DMS 273 (cell line): ENCODE measurements around the gene IER3.
A peak's percentile ranks its signal among the peaks of the same experiment; 100 is the strongest.

Experiments used
- DNase-seq: peaks from one replicate; lab custom pipeline; 2025; ENCODE audit not compliant: unreplicated experiment; lab: John Stamatoyannopoulos, UW

The IER3 gene

DNA sequence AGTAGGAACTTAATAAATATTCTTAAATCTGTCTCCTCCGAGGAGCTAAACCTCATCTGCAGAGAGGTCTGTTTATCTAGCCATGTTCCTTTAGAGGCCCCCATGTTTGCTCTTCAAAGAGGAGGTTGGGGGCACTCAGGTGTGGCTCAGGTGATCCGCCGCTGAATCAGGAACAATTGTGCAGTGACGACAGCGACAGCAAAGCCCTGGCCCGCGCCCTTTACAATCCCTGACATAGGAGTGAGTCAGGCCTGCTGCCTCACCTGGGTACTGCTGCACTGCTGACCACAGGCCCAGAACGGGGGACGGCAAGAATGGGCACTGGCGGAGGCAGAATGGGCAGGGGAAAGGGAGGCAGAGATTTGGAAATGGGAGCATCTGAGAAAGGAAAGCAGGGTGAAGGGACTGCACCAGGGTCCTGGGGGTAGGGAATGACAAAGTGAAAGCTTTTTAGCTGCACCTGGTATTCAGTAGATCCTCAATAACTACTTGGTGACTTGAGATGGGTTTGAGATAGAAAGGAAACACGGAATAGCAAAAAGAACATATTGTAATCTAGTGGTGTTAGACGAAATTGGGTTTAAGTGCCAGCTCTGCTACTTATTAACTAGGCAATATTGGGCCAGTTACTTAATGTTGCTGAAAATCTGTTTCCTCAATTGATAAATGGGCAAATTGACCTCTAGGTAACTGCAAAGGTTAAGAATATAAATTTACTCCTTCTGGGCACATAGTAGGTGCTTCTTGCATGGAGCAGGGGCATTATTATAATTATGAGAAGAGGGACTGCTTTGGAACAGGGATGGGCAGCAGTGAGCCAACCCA lies 5.4 kb upstream of the IER3 start:
- DNase-seq: no peak

DNA sequence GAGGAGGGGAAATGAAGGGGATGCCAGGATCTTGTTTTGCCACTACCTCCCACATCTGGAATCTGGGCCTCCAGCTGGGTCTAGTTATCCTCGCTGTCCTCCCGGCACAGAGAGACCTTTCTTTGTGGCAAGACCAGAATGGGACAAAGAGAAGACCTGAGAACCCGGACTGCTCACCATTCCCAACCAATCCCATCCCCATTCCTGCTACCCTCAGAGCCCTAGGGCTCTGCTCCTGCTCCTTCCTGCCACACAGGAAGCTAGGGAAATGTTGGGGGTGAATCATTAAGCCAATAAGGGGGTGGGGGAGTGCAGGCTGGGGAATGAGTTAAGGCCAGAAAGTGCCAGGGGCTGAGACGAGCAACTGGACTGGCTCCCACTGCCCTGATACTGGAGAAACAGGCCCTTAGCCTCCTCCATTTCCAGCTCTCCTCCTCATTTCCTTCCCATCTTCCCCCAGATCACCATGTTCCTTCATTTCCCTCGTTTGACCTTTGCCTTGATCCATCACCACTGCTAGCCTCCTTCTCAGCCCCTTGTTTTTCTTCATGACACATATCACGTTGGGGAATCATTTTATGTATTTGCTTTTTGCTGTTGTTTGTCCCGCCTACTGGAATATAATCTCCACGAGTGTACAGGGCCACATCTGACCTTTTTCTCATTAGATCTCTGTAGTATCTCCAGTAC lies 4.6 kb upstream of the IER3 start:
- DNase-seq: no peak

DNA sequence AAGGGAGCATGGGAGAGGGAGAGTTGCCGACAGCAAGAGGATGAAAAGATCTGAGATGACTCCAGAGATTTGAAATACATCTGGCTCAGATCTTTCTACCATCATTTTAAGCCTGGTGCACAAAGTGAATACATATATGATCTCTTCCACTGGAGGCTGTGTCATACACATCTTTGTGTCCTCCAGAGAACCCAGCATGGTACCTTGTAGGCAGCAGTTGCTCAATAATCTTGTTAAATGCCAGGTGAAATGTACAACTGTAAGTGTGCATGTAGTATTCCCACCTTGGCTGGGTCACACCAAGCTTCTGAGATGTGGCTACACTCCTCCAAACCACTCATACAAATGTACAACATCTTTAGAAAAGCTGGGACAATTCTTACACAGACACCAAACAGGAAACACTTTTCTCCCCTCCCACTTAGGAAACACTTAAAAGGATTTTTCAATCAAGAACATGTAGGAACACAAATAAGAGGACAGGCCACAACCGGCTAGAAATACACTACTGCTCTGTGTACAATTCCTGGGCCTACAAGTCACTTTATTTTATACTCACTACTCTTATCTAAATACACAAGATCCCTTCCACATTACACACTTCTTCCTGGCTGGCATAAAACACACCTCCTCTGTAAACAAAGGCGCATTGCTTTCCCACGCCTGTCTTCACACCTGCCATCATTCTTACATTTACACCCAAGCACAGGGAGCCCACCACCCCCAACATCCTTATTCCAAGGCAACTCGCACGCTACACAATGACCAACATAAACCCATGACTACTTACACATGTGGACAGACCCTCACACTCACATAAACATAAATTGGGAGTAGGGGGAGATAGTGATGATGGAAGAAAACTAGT lies 3.8 kb upstream of the IER3 start:
- no peak for DNase-seq

DNA sequence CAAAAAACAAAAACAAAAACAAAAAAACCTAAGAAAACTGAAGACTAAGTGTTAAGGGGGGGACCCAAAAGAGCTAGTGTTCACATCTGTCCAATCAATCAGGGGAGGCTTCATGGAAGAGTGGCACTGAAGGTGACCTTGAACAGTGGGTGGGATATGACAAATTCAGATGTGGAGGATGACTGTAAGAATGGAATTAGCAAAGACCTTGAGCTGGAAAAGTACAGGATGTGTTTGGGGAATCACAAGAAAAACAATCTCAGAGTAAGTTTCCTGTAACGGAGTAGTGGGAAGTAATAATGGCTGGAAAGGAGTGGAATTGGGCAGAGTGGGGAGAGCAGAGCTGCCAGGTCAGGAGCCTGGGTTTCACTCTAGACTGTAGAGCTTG lies 2.9 kb upstream of the IER3 start:
- DNase-seq: no peak

DNA sequence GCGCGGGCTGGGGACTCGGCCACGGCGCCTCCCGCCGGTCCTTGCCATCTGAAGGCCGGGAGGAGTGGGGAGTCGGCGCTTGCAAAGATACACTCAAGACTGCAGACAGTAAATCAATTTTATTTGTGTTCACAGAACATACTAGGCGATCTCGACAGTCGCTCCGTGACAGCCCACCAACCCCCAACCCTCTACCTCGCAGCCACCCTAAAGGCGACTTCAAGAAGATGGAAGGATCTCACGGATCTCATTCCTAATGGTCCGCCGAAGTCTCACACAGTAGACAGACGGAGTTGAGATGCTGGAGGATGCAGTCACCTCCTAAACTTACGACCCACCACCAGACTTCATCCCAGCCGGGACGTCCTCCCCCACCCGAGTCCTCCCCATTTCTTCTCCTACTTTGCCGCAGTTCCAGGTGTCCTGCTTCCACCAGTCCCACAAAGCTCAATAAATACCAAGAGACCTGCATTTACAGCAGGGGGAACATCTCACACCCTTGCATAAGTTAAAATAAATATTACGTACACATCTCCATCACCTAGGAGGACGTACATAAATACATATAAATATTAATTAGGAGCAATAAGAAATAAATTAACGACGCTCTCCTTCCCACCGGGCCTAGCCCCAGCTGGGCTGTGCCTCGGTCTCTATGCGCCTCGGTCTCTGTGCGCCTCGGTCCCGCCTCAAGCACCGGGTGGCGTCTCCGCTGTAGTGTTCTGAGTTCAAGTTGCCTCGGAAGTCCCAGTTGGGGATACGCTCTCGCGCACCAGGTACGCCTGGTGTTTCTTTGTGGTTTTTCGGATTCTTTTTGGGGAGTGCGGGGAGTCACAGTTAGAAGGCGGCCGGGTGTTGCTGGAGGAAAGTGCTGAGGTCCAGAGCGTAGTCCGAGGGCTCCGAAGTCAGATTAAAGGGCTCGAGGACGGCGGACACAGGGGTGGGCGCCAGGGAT lies 971 bp downstream of the IER3 start:
- DNase-seq: peak; percentile 65

DNA sequence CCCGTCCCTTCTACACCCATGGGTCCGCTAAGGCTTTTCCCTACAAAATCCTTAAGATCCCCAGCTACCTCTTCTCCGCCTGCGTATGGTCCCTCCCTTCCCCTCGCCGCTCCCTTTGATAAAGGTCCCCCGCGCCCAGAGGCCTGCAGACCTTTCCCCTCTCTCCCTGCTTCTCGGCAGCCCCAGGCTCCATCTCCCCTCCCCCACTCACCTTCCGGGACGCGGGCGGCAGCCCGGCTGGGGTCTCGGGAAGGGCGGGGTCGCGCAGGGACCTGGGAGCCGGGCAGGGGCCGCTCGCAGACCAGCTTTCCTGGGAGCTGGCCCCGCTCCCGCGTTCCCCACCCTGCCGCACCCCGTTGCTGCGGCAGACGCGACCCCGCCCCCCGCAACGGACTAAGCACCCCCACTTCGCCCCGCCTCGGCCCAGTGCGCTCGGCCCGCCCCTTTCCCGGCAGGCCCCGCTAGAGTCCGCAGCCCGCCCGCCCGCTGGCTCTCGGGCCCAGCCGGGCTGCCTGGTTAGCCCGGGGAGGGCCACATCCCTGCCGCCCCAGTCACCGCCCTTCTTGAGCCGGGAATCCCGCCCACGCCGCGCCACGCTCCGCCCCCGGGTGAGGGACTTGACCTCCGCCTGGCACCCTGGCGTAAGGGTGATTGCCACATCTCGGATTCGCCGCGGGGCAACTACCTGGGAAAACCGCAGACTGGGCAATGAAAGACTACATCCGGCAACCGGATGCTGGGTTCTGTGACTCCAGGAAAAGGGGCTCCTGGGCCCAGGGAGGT lies 1.8 kb downstream of the IER3 start, which contains the start of gene FLOT1:
TSS of gene FLOT1 (minus strand) at position 372 of the 783 bp plus-strand sequence. CDS start 498 bp downstream, outside the sequence.
- DNase-seq: peak; percentile 95

DNA sequence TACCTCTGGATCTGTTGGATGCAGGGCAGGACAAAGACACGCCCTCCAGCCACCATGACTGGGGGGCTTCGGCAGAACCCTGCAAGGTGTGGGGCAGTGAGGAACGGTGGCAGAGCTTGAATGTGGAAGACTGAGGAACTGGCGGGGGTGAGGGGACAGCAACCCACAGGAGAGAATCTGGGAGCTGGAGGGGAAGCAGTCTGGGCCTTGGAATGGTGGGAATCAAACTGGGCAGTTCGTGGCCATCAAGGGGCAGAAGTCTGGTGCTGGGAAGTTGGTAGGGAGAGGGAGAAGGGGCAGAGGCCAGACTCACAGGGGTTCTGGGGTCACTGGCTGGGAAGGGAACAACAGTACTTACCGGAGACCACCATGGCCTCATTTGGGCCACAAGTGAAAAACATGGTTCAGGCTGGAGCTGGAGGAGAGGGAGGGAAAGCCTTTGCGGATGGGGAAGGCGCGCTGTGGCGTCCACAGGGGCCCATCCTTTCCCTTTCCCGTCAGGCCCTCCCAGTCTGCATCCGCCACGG lies 2.5 kb downstream of the IER3 start:
- DNase-seq: no peak

DNA sequence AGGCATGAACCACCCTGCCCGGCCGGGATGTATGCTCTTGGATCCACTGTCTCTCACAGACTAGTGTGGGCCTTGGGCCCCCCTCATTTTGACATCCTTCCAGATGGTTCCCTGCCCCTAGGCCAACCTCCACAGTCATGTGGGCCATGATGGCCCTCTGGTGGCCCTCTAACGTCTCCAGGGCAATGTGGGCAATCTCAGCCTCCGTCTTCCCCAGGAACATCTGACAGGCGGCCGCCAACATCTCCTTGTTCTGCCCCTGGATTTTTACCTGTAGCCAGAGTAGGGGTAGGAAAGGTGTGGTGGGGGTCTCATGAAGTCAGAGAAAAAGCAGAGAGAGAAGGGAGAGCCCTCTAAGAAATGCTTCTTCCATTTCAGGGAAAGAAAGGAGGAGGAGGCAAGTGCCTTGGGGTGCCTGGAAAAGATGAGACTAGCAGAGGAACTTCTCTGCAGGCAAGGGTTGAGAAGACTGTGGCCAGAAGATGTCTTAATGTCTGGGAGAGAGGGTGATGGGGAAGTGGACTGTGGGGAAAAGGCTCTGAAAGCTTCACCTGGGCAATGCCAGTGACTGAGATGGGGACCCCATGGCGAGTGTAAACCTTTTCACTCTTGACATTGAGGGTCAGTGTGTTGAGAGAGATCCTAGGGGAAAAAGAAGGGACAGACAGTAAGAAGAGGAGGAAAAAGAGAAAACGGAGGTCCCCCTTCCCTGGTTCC lies 3.1 kb downstream of the IER3 start:
- DNase-seq: no peak

DNA sequence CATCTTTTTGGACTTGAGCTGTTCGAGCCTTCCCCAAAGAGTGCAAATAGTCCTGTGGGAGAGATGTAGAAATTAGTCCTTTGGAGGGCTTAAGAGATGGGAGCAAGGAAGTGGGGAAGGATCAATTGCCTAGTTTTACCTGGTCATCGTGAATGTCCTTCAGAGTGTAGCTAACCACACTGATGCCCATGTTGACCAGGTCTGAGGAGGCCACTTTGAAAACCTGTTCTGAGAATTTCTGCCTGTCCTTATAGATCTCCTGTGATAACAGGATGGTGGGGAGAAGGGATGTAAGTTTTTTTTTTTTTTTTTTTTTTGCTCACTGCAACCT lies 3.8 kb downstream of the IER3 start:
- DNase-seq: no peak

DNA sequence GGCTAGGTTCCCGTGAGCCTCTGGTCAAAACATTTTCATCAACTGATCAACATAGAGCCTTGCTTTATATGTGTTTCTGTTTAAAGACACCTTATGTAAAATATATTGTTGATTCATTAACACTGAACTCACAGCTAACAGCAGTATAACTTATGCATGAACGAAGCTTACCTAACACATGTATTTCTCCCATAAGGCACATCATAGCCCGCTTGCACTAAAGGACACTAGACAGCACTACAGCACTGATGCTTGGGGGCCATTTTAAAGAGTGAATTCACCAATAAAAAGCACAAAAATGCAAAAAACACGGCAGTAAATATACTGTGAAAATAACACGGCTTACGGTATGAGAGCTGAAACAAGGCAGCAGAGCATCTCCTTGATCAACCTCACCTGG lies 5.8 kb downstream of the IER3 start:
- no peak for DNase-seq

DNA sequence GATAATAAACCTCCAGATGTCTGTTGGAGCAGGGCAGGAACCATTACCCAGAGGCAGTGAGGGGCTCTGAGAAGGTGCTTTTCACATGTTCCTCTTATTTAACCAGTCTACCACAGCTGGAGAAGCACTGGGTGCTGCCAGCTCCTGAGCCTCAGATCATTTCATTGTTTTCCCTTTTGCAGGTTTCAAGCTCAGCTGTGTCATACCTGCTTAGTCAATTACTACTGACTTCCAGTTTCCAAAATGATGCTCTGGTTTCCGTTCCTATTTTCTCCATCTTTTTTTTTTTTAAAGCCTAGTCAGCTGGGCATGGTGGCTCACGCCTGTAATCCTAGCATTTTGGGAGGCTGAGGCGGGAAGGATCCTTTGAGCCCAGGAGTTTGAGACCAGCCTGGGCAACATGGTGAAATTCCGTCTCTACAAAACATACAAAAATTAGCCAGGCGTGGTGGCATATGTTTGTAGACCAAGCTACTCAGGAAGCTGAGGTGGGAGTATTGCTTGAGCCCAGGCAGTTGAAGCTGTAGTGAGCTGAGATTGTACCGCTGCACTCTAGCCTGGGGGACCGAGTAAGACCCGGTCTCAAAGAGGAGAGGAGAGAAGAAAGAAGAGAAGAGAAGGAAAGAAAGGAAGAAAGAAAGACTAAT lies 8.6 kb downstream of the IER3 start:
- no peak for DNase-seq

DNA sequence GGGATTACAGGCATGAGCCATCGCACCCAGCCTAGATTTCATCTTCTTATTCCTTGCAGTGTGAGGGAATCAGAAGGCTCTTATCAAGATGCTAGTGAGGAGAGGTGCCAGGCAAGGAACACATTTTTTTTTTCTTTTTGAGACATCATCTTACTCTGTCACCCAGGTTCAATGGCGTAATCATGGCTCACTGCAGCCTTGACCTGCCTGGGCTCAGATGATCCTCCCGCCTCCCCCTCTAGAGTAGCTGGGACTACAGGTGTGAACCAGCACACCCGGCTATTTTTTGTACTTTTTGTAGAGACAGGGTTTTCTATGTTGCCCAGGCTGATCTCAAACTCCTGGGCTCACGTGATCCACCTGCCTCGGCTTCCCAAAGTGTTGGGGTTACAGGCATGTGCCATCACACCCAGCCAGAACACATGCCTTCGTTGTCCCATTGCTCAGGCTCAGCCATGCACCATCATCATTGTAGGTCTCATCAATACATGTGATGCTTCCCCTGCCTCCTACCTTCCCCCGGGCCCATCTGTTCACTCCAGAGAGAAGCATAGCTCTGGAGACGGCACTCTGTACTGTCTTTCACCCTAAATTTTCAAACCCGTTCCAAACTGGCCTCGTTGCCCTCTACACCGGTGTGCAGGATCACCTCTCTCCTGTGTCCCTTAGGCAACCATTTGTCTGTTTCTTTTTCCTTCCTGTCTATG lies 12.0 kb downstream of the IER3 start:
- DNase-seq: no peak

DNA sequence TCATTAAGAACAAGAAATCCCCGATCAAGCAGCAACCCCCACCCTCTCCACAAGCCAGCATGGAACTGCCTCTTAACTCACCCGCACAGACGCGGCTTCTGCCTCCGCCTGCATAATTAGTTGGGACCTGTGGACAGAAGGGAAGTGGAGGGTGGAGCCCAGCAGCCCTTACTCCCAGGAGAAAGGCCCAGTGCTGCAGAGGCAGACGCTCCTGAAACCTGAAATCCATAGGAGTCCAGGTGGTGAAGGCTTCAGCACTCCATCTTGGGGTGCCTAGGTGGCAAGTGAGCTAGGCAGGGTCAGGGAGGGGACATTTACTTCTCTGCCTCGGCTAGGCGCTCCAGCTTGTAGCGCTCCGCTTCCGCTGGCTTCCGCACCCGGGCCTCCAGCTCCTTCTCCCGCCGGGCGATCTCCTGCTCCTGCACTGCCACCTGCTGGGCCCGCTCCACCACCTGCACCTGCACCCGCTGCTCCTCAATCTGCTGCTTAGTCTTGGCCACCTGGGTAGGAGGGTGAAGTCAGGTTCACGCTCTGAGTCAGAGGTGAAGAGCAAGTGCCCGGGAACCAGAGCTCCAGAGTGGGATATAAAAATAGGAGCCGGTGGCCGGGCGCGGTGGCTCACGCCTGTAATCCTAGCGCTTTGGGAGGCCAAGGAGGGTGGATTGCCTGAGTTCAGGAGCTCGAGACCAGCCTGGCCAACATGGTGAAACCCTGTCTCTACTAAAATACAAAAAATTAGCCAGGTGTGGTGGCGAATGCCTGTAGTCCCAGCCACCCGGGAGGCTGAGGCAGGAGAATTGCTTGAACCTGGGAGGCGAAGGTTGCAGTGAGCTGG lies 13.5 kb downstream of the IER3 start:
- DNase-seq: peak; percentile 92

DNA sequence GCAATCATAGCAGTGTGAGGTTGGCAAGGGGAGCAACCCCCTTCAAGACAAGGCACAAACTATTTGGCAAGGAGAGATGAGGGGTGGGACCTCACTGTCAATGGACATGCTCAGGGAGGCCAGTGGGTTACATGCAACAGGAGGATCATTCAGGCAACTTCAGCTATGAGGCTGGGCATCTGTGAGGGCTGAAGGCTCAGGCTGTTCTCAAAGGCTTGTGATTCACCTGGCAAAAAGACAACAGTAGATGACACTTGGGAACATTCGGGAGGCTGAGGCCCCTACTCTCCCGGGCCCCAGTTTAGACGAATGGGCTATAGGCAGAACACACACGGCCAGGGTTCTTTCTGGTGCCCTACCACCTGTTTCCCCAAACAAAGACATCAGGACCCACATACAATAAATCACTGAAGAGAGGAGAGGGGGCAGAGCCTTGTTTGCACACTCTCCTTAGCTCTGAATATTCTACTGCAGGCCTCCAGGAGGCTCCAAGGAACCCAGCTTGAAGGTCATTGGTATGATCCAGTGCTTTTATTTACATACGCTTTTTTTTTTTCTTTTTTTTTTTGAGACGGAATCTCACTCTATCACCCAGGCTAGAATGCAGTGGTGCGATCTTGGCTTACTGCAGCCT lies 16.3 kb downstream of the IER3 start:
- peak; percentile 56 for DNase-seq

DNA sequence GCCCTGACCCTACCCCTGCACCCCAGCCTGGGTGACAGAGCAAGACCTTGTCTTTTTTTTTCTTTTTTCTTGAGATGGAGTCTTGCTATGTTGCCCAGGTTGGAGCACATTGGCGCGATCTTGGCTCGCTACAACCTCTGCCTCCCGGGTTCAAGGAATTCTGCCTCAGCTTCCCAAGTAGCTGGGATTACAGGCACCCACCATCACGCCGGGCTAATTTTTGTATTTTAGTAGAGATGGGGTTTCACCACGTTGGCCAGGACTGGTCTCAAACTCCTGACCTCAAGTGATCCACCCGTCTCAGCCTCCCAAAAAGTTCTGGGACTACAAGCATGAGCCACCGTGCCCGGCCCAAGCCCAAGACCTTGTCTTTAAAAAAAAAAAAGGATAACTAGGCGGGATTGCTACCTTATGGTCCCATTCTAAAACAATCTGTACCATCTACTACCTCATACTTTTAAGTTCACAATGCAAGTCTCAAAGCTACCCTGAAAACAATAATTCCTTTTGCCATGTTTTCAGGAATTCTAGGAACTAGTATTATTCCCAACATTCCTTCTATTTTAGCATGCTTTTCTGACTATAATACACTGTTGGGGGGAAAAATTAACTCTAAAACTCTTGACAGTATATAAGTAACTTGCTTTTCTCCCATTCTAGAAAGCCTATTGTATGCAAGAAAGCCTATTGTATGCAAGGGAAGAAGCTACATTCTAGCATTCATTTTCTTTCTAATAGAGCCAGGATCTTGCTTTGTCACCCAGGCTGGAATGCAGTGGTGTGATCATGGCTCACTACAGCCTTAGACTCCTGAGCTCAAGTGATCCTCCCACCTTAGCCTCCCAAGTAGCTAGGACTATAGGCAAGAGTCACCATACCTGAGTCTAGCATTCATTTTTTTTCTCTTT lies 17.6 kb downstream of the IER3 start:
- DNase-seq: peak; percentile 47
